ENCODE data around the gene CDH13. TPM values are rescaled to one million over a fixed set of nuclear protein-coding genes. Genes with fewer than 3 reads are reported as not detected.

CDH13 gene
- total and polyA plus RNA-seq, 2 of the 8 experiments (the other 6 are each of a cell fraction or from before 2014, with no cell fraction given): 2.3 to 2.4 TPM

GRCh38 chr16:82899006-82899405 lies 272.2 kb downstream of the CDH13 start:
- CTCF ChIA-PET (ENCODE audit: partially characterized antibody): no interaction called here
- Histone ChIP-seq H2BK120ac (replicated peaks; ENCODE audit: low read depth, low read length) (no peak overlapping the region), H2AK5ac (ENCODE audit: low read depth, low read length) (no peak overlapping the region), H4K91ac (replicated peaks; ENCODE audit: insufficient read length, low read length) (no peak overlapping the region), H3K79me2 (ENCODE audit: control insufficient read depth in 1 of 2, insufficient read depth in 2 of 2, low read length in 2 of 2) (no peaks in the 10 kb centered on the region), H3K27ac (ENCODE audit: low read depth, low read length) (no peak overlapping the region), H3K4me2 (ENCODE audit: insufficient read depth in 1 of 2, low read depth in 2 of 2, low read length in 2 of 2) (no peak overlapping the region), H3K9ac (replicated peaks in 1 of 4; ENCODE audit: extremely low read depth in 1 of 4, low read depth in 3 of 4, low read length in 3 of 4) (no peak overlapping the region), H3K56ac (replicated peaks; ENCODE audit: insufficient read length, low read depth, low read length) (no peak overlapping the region), H2BK5ac (ENCODE audit: low read depth, low read length) (no peak overlapping the region), H3K18ac (ENCODE audit: extremely low read depth, low read length) (no peak overlapping the region), H4K20me1 (replicated peaks in 1 of 2; ENCODE audit: control insufficient read depth in 1 of 2, insufficient read depth in 2 of 2, low read length in 2 of 2) (no peaks in the 10 kb centered on the region), H3K4me3 (ENCODE audit: extremely low read depth in 1 of 4, insufficient read depth in 2 of 4, low read depth in 3 of 4, low read length in 4 of 4) (no peak overlapping the region), H3K79me1 (ENCODE audit: low read depth, low read length) (no peaks in the 10 kb centered on the region), H3K23ac (ENCODE audit: insufficient read length) (no peak overlapping the region), H3K14ac (ENCODE audit: insufficient read length) (no peak overlapping the region), H3K9me3 (ENCODE audit: insufficient read depth in 2 of 2, low read depth in 1 of 2, low read length in 1 of 2) (no peaks in the 10 kb centered on the region), H4K5ac (ENCODE audit: insufficient read length, low read depth, low read length) (no peak overlapping the region), H3K27me3 (replicated peaks in 1 of 4; ENCODE audit: control insufficient read depth in 3 of 4, extremely low read depth in 1 of 4, insufficient read depth in 3 of 4, low read length in 3 of 4) (no peaks in the 10 kb centered on the region), H3K23me2 (ENCODE audit: low read depth, low read length) (no peaks in the 10 kb centered on the region; the same call in 1 of the 2 replicates), H2BK15ac (ENCODE audit: low read length) (no peak overlapping the region), H2BK12ac (ENCODE audit: low read depth, low read length) (no peak overlapping the region), H3K4ac (replicated peaks; ENCODE audit: insufficient read length, low read depth, low read length) (no peak overlapping the region), H2BK20ac (ENCODE audit: low read length) (no peak overlapping the region), H3K36me3 (ENCODE audit: control insufficient read depth in 2 of 4, insufficient read depth in 4 of 4, low read length in 3 of 4) (no peaks in the 10 kb centered on the region), H4K8ac (ENCODE audit: extremely low read depth, insufficient read depth, low read length) (no peak overlapping the region), H3K4me1 (replicated peaks in 1 of 4; ENCODE audit: control insufficient read depth in 3 of 4, insufficient read depth in 4 of 4, low read length in 3 of 4) (no peaks in the 10 kb centered on the region), H2AFZ (ENCODE audit: low read length) (no peak overlapping the region)
- POLR2A ChIA-PET (ENCODE audit: partially characterized antibody): interaction anchor here (0.5 kb wide), 1 partner anchor 103 kb away, joined by 3 read pairs; no protein-coding TSS in a partner anchor
- 94% methylated on average over 2 of the region's 2 CpGs; no CpG with 5 or more reads in 1 of the 2 experiments for WGBS, 2 experiments (ENCODE audit: extremely low coverage in 1 of 2, insufficient coverage in 1 of 2, insufficient read length in 1 of 2, insufficient replicate concordance in 2 of 2, low coverage in 1 of 2, low lambda C conversion rate in 2 of 2, missing lambda C conversion rate in 1 of 2)
- FAIRE-seq (no peak), DNase-seq (ENCODE audit: low read depth in 1 of 2, low spot score in 2 of 2) (no peak)
- TF ChIP-seq USF2 (IDR thresholded peaks at IDR 0.05; ENCODE audit: low read length): no peak
- TF ChIP-seq GABPA (IDR thresholded peaks at IDR 0.05; ENCODE audit: borderline replicate concordance, insufficient read depth, low read length): no peak
- no peak for TF ChIP-seq CHD1 (IDR thresholded peaks at IDR 0.05; ENCODE audit: low read depth, low read length)
- no peak for TF ChIP-seq BCL11A (IDR thresholded peaks at IDR 0.05; ENCODE audit: low read depth in 2 of 2, low read length in 2 of 2)
- no peak for TF ChIP-seq GTF2F1 (IDR thresholded peaks at IDR 0.05; ENCODE audit: borderline replicate concordance, low read depth, low read length)
- TF ChIP-seq CTCF (IDR thresholded peaks at IDR 0.05; ENCODE audit: control extremely low read depth in 1 of 3, insufficient read depth in 1 of 3, low read depth in 1 of 3, low read length in 3 of 3): no peak
- no peak for TF ChIP-seq RNF2 (IDR thresholded peaks at IDR 0.05; ENCODE audit: borderline replicate concordance, low read depth, low read length, missing control alignments, poor library complexity, severe bottlenecking)
- no peak for TF ChIP-seq SIRT6 (IDR thresholded peaks at IDR 0.05; ENCODE audit: low read length)
- TF ChIP-seq NRF1 (IDR thresholded peaks at IDR 0.05; ENCODE audit: low read depth, low read length): no peak
- TF ChIP-seq EP300 (IDR thresholded peaks at IDR 0.05; ENCODE audit: borderline replicate concordance in 1 of 2, low read depth in 2 of 2, low read length in 2 of 2): no peak
